Tibial nerve (tissue), 4 donors: ENCODE data around the gene MGLL. TPM values are rescaled to one million over a fixed set of nuclear protein-coding genes. Genes with fewer than 3 reads are reported as not detected.
A peak's percentile ranks its signal among the peaks of the same experiment; 100 is the strongest.

ENCODE experiments used
- DNase-seq, 2 donors: peaks; one replicate each; pipeline ENCODE4 v3.0.0-alpha.2; 2019; ENCODE audit warnings: low spot score in 2 of 2
- H3K27ac ChIP-seq, 4 donors: fragments of 200-600 bp; sonication (generic) in 3 of 4; one replicate each; pipeline ENCODE4 v1.5.1; 2017 to 2019; ENCODE audit warnings: mild to moderate bottlenecking in 1 of 4
- H3K27me3 ChIP-seq, 2 donors: fragments of 200-600 bp; sonication (generic) in 1 of 2; one replicate each; pipeline versions ENCODE4 v1.5.1 to v1.6.0; 2017 to 2019
- H3K36me3 ChIP-seq, 3 donors: fragments of 200-600 bp; sonication (generic); one replicate each; pipeline ENCODE4 v1.5.1; 2018 to 2019
- H3K4me1 ChIP-seq, 4 donors: fragments of 200-600 bp; sonication (generic) in 3 of 4; one replicate each; pipeline ENCODE4 v1.5.1; 2017 to 2019
- H3K4me3 ChIP-seq, 4 donors: fragments of 200-600 bp; sonication (generic) in 3 of 4; one replicate each; pipeline ENCODE4 v1.5.1; 2017 to 2019; ENCODE audit warnings: mild to moderate bottlenecking in 1 of 4, moderate library complexity in 1 of 4
- H3K9me3 ChIP-seq, 4 donors: fragments of 200-600 bp; sonication (generic) in 3 of 4; one replicate each; pipeline ENCODE4 v1.5.1; 2017 to 2019
- CTCF ChIP-seq, 5 experiments: fragments of 200-600 bp in 3 of 5; fragments of 450-650 bp in 2 of 5; sonication (generic) in 3 of 5; IDR thresholded peaks; one replicate each; pipeline ENCODE4 v1.5.1; 2016 to 2019; ENCODE audit warnings: antibody characterized with exemption in 5 of 5, mild to moderate bottlenecking in 3 of 5, moderate library complexity in 2 of 5
- EP300 ChIP-seq, 2 donors: sonication (generic); formaldehyde crosslinking; IDR thresholded peaks; one replicate each; pipeline ENCODE4 v1.6.1; 2017; ENCODE audit warnings: antibody characterized with exemption in 2 of 2, mild to moderate bottlenecking in 1 of 2
- POLR2A ChIP-seq, 2 donors: fragments of 450-650 bp; IDR thresholded peaks; one replicate each; pipeline ENCODE4 v1.6.1; 2017; ENCODE audit warnings: antibody characterized with exemption in 2 of 2, mild to moderate bottlenecking in 2 of 2, moderate library complexity in 2 of 2
- WGBS, 2 donors: methylation state at CpG; one replicate each; pipeline ENCODE4 v1.1.5; 2018; 5-methylcytosine and 5-hydroxymethylcytosine counted together
- total RNA-seq, 4 donors: library from RNA; depleted of rRNA; stranded (reverse); fragments of >200 nt; gene quantifications; one replicate each; pipeline ENCODE4 v1.1.0, GENCODE V29; 2016

The MGLL gene
- total RNA-seq, 4 donors from 2014 or later, result 67.5 to 96.6 (median 86.1) TPM

GRCh38 chr3:127822682-127823425 lies 539 bp upstream of the MGLL start:
- peak overlapping the region; percentile 75 to 97 (median 84) for H3K4me3 ChIP-seq
- peak overlapping the region; percentile 81 to 93 (median 83) for H3K27ac ChIP-seq
- peaks cover 0 to 4% (median 0%) of the 10 kb centered on the region in 4 donors for H3K9me3 ChIP-seq
- no peaks in the 10 kb centered on the region for H3K27me3 ChIP-seq
- H3K36me3 ChIP-seq, result peaks cover 0 to 6% (median 0%) of the 10 kb centered on the region in 3 donors
- DNase-seq, result peak in 1 of 2 donors; percentile 35
- peak in 1 of 2 donors; percentile 50 for TF ChIP-seq POLR2A (IDR thresholded peaks at IDR 0.05)
- peak in 1 of 2 donors; percentile 49 for TF ChIP-seq EP300 (IDR thresholded peaks at IDR 0.05)
- TF ChIP-seq CTCF (IDR thresholded peaks at IDR 0.05), result peak in 2 of 5 experiments; percentile 55 to 71
- WGBS, 2 donors, result 0% methylated on average over 14 to 44 of the region's 99 CpGs
- peaks cover 0 to 46% (median 14%) of the 10 kb centered on the region in 4 donors for H3K4me1 ChIP-seq

- Histone ChIP-seq H3K9me3 (no peaks in the 10 kb centered on the region), H3K36me3 (peaks cover 0 to 6% (median 0%) of the 10 kb centered on the region in 3 donors), H3K4me3 (peak overlapping the region in 2 of 4 donors; percentile 83 to 97), H3K27me3 (no peaks in the 10 kb centered on the region), H3K27ac (peak overlapping the region in 3 of 4 donors; percentile 81 to 93 (median 84)), H3K4me1 (peaks cover 0 to 60% (median 23%) of the 10 kb centered on the region in 4 donors)
- peak in 1 of 2 donors; percentile 33 for DNase-seq
- 48 to 52% methylated on average over 8 of the region's 8 CpGs for WGBS, 2 donors
- TF ChIP-seq CTCF (IDR thresholded peaks at IDR 0.05), result no peak
- no peak for TF ChIP-seq EP300 (IDR thresholded peaks at IDR 0.05)
- TF ChIP-seq POLR2A (IDR thresholded peaks at IDR 0.05), result no peak
Measured at GRCh38 chr3:127821394-127821793, 921 bp downstream of the MGLL start.

- peak overlapping the region; percentile 32 to 93 (median 82) for H3K27ac ChIP-seq
- peak overlapping the region in 1 of 4 donors; percentile 97 for H3K4me3 ChIP-seq
- peaks cover 0 to 66% (median 27%) of the 10 kb centered on the region in 4 donors for H3K4me1 ChIP-seq
- 47 to 53% methylated on average over 1 of the region's 1 CpG for WGBS, 2 donors
- H3K9me3 ChIP-seq, result no peaks in the 10 kb centered on the region
- DNase-seq, result no peak
- TF ChIP-seq POLR2A (IDR thresholded peaks at IDR 0.05) (no peak), EP300 (IDR thresholded peaks at IDR 0.05) (no peak), CTCF (IDR thresholded peaks at IDR 0.05) (no peak)
- H3K27me3 ChIP-seq, result no peaks in the 10 kb centered on the region
- H3K36me3 ChIP-seq, result peaks cover 0 to 6% (median 0%) of the 10 kb centered on the region in 3 donors
Measured at GRCh38 chr3:127820826-127821313, 1.4 kb downstream of the MGLL start.

- Histone ChIP-seq H3K27me3 (no peaks in the 10 kb centered on the region), H3K36me3 (peaks cover 0 to 6% (median 0%) of the 10 kb centered on the region in 3 donors), H3K9me3 (no peaks in the 10 kb centered on the region), H3K4me1 (peaks cover 0 to 71% (median 31%) of the 10 kb centered on the region in 4 donors), H3K4me3 (peak overlapping the region in 1 of 4 donors; percentile 97), H3K27ac (peak overlapping the region; percentile 32 to 93 (median 82))
- DNase-seq, result peak in 1 of 2 donors; percentile 36
- TF ChIP-seq POLR2A (IDR thresholded peaks at IDR 0.05), result no peak
- TF ChIP-seq CTCF (IDR thresholded peaks at IDR 0.05), result peak in 2 of 5 experiments; percentile 23 to 43
- TF ChIP-seq EP300 (IDR thresholded peaks at IDR 0.05), result no peak
- WGBS, 2 donors, result 26 to 31% methylated on average over 9 of the region's 9 CpGs
Measured at GRCh38 chr3:127820221-127820825, 2.0 kb downstream of the MGLL start.
